Skeletal muscle tissue (tissue), 4 donors: ENCODE data around the gene TTC29. TPM values are rescaled to one million over a fixed set of nuclear protein-coding genes. Genes with fewer than 3 reads are reported as not detected.
"Not testable (repeated sequence)": the region's sequence is repeated elsewhere in the genome, so short reads cannot be mapped to it uniquely, and the experiment has no call there.

Experiments
- H3K27ac ChIP-seq: one replicate; pipeline ENCODE4 v1.7.0; 2013; ENCODE audit warnings: mild to moderate bottlenecking, low read depth, low read length, inconsistent platforms
- H3K27me3 ChIP-seq, 3 donors: one replicate each; pipeline ENCODE4 v1.7.0; 2013; ENCODE audit warnings: low read length in 3 of 3; ENCODE audit not compliant: control insufficient read depth in 3 of 3, insufficient read depth in 3 of 3
- H3K36me3 ChIP-seq, 3 donors: one replicate each; pipeline ENCODE4 v1.7.0; 2013; ENCODE audit warnings: low read length in 3 of 3; ENCODE audit not compliant: control insufficient read depth in 3 of 3, insufficient read depth in 3 of 3
- H3K4me1 ChIP-seq, 3 donors: one replicate each; pipeline ENCODE4 v1.7.0; 2013; ENCODE audit warnings: low read length in 3 of 3, mild to moderate bottlenecking in 3 of 3; ENCODE audit not compliant: control insufficient read depth in 3 of 3, insufficient read depth in 3 of 3
- H3K4me3 ChIP-seq, 3 donors: one replicate each; pipeline ENCODE4 v1.7.0; 2013; ENCODE audit warnings: low read length in 3 of 3
- H3K9ac ChIP-seq, 3 donors: one replicate each; pipeline ENCODE4 v1.7.0; 2013; ENCODE audit warnings: low read length in 3 of 3, mild to moderate bottlenecking in 3 of 3, moderate library complexity in 2 of 3, low read depth in 1 of 3
- H3K9me3 ChIP-seq, 3 donors: one replicate each; pipeline ENCODE4 v1.7.0; 2013; ENCODE audit warnings: low read length in 3 of 3; ENCODE audit not compliant: control insufficient read depth in 3 of 3
- total RNA-seq: library from RNA; depleted of rRNA; stranded (reverse); fragments of >200 nt; gene quantifications from one replicate; pipeline ENCODE4 v1.2.3, GENCODE V29; 2014
- donor health status: Osteomylitis.

TTC29 gene
- total RNA-seq, 1 donor from 2014 or later: 0.52 TPM

GRCh38 chr4:146834263-146835034 lies 111.2 kb downstream of the TTC29 start:
- no peaks in the 10 kb centered on the region for H3K27me3 ChIP-seq
- H3K9me3 ChIP-seq: no peaks in the 10 kb centered on the region
- no peak overlapping the region for H3K4me3 ChIP-seq
- H3K27ac ChIP-seq: no peak overlapping the region
- H3K36me3 ChIP-seq: no peaks in the 10 kb centered on the region
- H3K4me1 ChIP-seq: no peaks in the 10 kb centered on the region
- no peak overlapping the region for H3K9ac ChIP-seq

GRCh38 chr4:146833530-146833929 lies 112.1 kb downstream of the TTC29 start:
- Histone ChIP-seq H3K4me1 (no peaks in the 10 kb centered on the region), H3K36me3 (no peaks in the 10 kb centered on the region), H3K27ac (no peak overlapping the region), H3K9ac (no peak overlapping the region), H3K4me3 (no peak overlapping the region), H3K27me3 (no peaks in the 10 kb centered on the region), H3K9me3 (no peaks in the 10 kb centered on the region)

- not testable (repeated sequence) for H3K27ac ChIP-seq, H3K36me3 ChIP-seq, H3K4me1 ChIP-seq, H3K27me3 ChIP-seq, H3K9me3 ChIP-seq, H3K9ac ChIP-seq, H3K4me3 ChIP-seq
Measured at GRCh38 chr4:146822980-146823379, 122.7 kb downstream of the TTC29 start.

- Histone ChIP-seq H3K27me3 (no peaks in the 10 kb centered on the region), H3K9ac (no peak overlapping the region), H3K36me3 (no peaks in the 10 kb centered on the region)
Measured at GRCh38 chr4:146814750-146815149, 130.9 kb downstream of the TTC29 start.

GRCh38 chr4:146795711-146796110 lies 150.0 kb downstream of the TTC29 start:
- no peaks in the 10 kb centered on the region for H3K4me1 ChIP-seq
- no peaks in the 10 kb centered on the region for H3K9me3 ChIP-seq
- no peak overlapping the region for H3K4me3 ChIP-seq
- no peak overlapping the region for H3K9ac ChIP-seq
- H3K27me3 ChIP-seq: no peaks in the 10 kb centered on the region
- H3K36me3 ChIP-seq: no peaks in the 10 kb centered on the region
- H3K27ac ChIP-seq: no peak overlapping the region

More at GRCh38 chr4:146814750-146815149, 130.9 kb downstream of the TTC29 start:
- peaks cover 0 to 3% (median 0%) of the 10 kb centered on the region in 3 donors for H3K9me3 ChIP-seq
- H3K4me3 ChIP-seq: no peak overlapping the region
- no peaks in the 10 kb centered on the region for H3K4me1 ChIP-seq
- H3K27ac ChIP-seq: no peak overlapping the region

GRCh38 chr4:146793727-146794126 lies 151.9 kb downstream of the TTC29 start:
- Histone ChIP-seq H3K27me3 (no peaks in the 10 kb centered on the region), H3K27ac (no peak overlapping the region), H3K9me3 (no peaks in the 10 kb centered on the region), H3K4me1 (no peaks in the 10 kb centered on the region), H3K4me3 (no peak overlapping the region), H3K36me3 (no peaks in the 10 kb centered on the region), H3K9ac (no peak overlapping the region)

- no peaks in the 10 kb centered on the region for H3K4me1 ChIP-seq
- H3K4me3 ChIP-seq: no peak overlapping the region
- H3K9ac ChIP-seq: no peak overlapping the region
- no peak overlapping the region for H3K27ac ChIP-seq
- no peaks in the 10 kb centered on the region for H3K36me3 ChIP-seq
- H3K9me3 ChIP-seq: no peaks in the 10 kb centered on the region
- H3K27me3 ChIP-seq: no peaks in the 10 kb centered on the region
Measured at GRCh38 chr4:146791439-146791838, 154.2 kb downstream of the TTC29 start.

GRCh38 chr4:146790515-146790914 lies 155.1 kb downstream of the TTC29 start:
- Histone ChIP-seq H3K9me3 (no peaks in the 10 kb centered on the region), H3K9ac (no peak overlapping the region), H3K27ac (no peak overlapping the region), H3K4me3 (no peak overlapping the region), H3K36me3 (no peaks in the 10 kb centered on the region), H3K27me3 (no peaks in the 10 kb centered on the region), H3K4me1 (no peaks in the 10 kb centered on the region)

- H3K36me3 ChIP-seq: no peaks in the 10 kb centered on the region
- no peaks in the 10 kb centered on the region for H3K9me3 ChIP-seq
- H3K27me3 ChIP-seq: no peaks in the 10 kb centered on the region
- H3K4me3 ChIP-seq: no peak overlapping the region
- no peaks in the 10 kb centered on the region for H3K4me1 ChIP-seq
- H3K27ac ChIP-seq: no peak overlapping the region
- H3K9ac ChIP-seq: no peak overlapping the region
Measured at GRCh38 chr4:146787731-146788130, 157.9 kb downstream of the TTC29 start.

- Histone ChIP-seq H3K9me3 (peaks cover 0 to 2% (median 0%) of the 10 kb centered on the region in 3 donors), H3K27me3 (no peaks in the 10 kb centered on the region), H3K36me3 (no peaks in the 10 kb centered on the region), H3K27ac (no peak overlapping the region), H3K4me1 (no peaks in the 10 kb centered on the region), H3K4me3 (no peak overlapping the region), H3K9ac (no peak overlapping the region)
Measured at GRCh38 chr4:146776691-146777090, 169.0 kb downstream of the TTC29 start.
